RCC 7860 (cell line): ENCODE data around the gene HOXC11.

Experiments
- DNase-seq: peaks from one replicate; pipeline ENCODE4 v3.0.0-alpha.2; 2015; ENCODE audit warnings: low spot score
- FAIRE-seq: peaks from 2 replicates; lab custom pipeline; 2012; peaks lifted over from hg19 to GRCh38; lab: Jason Lieb, UNC

Gene HOXC11

GRCh38 chr12:53995378-53996239 lies 22.7 kb downstream of the HOXC11 start:
- FAIRE-seq (no peak), DNase-seq (peak; percentile 58)

DNA sequence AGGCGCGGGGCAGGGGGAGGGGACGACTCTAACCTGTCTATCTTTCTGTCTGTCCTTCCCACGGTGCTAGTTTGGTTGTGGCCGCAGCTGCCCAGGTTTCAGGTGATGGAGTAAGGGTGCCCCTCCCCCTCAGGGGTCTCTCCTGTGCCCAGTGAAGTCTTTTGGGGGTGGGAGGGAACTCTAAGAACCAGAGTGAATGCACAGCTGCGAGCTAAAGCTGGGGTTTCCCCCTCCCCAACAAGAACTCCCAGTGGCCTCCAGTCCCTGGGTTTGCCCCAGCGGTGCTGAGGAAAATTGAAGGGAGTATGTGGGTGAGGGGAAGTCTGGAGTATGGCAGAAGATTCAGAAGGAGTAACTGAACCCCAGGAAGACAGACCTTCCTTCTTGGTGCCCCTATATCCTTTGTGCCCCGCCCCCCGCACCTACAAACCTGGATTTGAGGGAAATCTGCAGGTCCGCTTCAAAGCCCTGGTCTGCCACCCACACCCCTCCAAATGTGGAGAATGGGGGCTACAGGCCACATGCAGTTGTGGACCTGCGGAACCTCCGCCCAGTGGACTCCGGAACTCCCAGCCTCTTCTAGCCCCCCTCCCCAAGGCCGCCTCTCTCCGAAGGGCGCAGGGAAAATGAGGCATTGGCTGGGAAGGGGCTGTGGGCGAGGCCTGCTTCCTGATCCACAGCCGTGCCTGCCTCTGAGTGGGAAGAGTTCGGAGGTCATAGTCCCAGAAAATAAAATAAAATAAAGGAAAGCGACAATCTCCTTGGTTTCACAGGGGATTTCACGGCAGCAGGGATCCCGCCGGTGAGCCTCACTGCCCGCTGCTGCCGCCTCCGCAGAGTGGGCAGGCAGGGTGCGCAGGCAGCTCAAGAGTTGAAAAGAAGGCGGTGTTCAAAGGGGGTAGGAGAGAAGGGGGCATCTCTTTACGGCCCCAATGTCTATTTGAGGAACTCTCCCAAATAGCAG lies 23.6 kb downstream of the HOXC11 start:
- no peak for FAIRE-seq
- no peak for DNase-seq

- no peak for FAIRE-seq
- no peak for DNase-seq
These were observed 24.5 kb downstream of the HOXC11 start for GRCh38 chr12:53997204-53998109.

GRCh38 chr12:53998110-53998899 lies 25.4 kb downstream of the HOXC11 start:
- DNase-seq (no peak), FAIRE-seq (no peak)

- DNase-seq (no peak), FAIRE-seq (no peak)
These were observed 25.9 kb downstream of the HOXC11 start for GRCh38 chr12:53998900-53999236.

DNA sequence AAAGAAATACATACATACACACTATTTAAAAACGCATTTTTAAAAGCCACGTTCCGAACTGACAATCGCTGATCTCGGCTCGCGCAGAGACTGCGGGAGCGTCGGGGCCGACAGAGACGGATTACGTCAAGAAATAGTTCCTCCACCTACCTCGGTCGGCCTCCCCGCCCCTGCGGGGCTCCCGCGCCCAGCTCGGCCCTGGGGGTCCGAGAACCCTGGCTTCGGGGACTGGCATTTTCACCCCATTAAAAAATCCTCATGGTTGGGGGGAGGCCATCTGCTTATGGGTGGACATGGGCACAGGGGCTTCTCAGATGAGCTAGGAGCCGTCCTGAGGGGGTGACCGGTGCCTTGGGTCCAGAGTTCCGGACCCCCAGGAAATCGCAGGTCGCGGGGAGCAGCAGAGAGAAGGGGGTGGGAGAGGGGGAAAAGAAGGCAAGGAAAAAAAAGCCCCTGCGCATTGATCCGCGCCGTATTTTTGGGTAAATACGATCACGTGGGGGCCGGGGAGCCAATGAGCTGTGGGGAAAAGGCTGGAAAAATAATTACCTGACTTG lies 26.7 kb downstream of the HOXC11 start:
- FAIRE-seq (no peak), DNase-seq (peak; percentile 11)

DNA sequence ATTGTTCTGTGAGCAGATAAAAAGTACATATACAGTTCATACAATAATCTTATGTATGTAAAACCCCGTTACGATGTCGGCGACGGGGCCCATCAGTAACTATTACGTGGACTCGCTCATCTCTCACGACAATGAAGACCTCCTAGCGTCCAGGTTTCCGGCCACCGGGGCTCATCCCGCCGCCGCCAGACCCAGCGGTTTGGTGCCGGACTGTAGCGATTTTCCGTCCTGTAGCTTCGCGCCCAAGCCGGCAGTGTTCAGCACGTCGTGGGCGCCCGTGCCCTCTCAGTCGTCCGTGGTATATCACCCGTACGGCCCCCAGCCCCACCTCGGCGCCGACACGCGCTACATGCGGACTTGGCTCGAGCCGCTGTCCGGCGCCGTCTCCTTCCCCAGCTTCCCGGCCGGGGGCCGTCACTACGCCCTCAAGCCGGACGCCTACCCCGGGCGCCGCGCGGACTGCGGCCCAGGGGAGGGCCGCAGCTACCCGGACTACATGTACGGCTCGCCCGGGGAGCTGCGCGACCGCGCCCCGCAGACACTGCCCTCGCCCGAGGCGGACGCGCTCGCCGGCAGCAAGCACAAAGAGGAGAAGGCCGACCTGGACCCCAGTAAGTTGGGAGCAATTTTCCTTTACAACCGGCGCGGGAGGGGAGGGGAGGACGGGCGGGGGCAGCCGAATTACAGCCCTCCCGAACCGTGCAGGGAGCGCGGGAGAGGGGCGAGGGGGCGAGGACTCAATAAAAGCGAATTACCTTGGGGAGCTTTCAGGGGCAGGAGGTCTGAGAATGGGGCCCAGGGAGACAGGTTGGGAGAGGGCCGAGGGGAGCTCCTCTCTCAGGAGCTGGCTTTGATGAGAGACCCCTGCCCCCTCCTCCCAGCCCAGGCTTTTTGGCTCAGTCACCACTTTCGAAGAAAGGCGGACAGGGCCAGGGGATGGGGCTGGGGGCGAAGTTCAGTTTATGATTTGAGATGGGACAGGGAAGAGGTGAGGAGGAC lies 27.5 kb downstream of the HOXC11 start, which contains the start of gene HOXC9:
Gene HOXC9 (plus strand): TSS at position 46 of the 999 bp plus-strand sequence. CDS start 28 bp downstream, at position 74.
- DNase-seq = peak; percentile 14

GRCh38 chr12:54001283-54002187 lies 28.6 kb downstream of the HOXC11 start:
- no peak for DNase-seq

More for the DNA sequence above, 27.5 kb downstream of the HOXC11 start, which contains the start of gene HOXC9:
- no peak for FAIRE-seq

DNA sequence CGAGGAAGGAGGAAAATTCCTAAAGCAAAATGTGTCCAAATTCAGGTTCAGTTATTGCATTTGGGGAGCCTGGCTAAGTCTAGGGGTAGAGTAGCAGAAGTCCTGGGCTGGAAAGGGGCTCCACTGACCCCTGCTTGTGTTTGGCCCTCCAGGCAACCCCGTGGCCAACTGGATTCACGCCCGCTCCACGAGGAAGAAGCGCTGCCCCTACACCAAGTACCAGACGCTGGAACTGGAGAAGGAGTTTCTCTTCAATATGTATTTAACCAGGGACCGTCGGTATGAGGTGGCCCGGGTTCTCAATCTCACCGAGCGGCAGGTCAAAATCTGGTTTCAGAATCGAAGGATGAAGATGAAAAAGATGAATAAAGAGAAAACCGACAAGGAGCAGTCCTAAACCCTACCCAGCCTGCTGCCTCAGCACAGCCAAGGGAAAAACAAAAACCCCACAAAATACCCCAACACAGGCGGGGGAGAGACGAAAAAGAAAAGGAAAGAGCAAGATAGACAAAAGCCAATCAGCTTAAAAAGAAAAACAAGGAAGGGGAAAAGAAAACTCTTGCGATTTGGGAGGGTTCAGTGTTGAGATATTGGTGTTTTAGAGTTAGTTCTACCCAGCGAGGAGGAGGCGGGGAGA lies 29.5 kb downstream of the HOXC11 start:
- DNase-seq = no peak
- FAIRE-seq = no peak

More at GRCh38 chr12:54001283-54002187, 28.6 kb downstream of the HOXC11 start:
- FAIRE-seq = no peak

DNA sequence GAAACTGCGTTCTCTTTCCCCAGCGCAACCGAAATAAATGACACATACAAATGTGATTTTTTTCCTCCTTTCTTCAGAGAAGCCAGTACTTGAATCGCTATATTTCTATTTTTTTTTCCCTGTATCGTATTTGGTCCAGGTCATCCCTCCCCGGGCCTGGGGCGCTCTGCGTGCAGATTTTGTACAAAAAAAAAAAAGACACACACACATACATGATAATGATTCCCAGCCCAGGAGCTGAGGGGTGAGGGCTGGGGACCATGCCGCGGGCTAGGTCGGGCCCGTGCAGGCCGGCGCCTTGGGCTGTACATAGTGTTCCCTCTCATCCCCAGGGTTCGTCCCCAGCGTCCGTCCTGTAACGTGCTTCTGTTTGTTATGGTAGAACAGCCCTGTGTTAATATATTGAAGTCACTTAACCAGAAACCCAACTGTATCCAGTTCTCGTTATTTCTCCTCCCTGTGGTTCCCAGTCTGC lies 30.0 kb downstream of the HOXC11 start:
- no peak for DNase-seq
- no peak for FAIRE-seq

DNA sequence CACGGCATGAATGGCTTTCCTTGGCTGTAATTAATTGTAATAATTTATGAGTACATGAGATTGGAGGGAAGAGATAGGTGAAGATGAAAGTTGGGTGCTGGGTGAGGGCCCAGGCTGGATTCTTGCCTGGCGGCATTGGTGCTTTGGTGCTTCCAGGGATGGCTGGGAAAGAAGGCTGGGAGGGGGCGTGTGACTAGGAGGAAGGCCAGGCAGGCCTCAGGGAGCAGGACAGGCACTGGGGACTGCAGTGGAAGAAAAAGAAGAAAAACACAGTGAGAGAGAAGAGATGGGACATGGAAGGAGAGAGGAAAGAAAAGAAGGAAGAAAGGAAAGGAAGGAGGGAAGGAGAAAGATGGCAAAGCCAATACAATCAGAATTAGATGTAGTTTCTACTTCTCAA lies 30.7 kb downstream of the HOXC11 start:
- FAIRE-seq = no peak
- DNase-seq = no peak

- DNase-seq (no peak), FAIRE-seq (no peak)
These were observed 31.3 kb downstream of the HOXC11 start for GRCh38 chr12:54004063-54004840.

GRCh38 chr12:54004841-54005530 lies 32.1 kb downstream of the HOXC11 start:
- DNase-seq (no peak), FAIRE-seq (no peak)

DNA sequence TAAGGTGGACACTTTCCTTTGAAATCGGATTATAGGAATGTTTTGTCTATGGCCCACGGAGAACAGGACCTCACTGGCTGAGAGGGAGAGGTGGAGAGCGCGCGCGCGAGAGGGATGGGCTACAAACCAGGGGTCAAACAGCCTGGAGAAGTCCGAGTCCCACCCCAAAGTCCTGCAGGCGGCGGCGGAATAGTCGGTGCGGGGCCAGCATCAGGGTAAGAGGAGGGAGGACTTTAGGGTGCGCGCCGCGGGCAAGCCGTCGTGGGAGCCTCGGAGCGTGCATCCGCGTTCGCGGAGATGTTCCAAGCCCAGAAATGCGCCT lies 32.6 kb downstream of the HOXC11 start:
- no peak for FAIRE-seq
- no peak for DNase-seq

DNA sequence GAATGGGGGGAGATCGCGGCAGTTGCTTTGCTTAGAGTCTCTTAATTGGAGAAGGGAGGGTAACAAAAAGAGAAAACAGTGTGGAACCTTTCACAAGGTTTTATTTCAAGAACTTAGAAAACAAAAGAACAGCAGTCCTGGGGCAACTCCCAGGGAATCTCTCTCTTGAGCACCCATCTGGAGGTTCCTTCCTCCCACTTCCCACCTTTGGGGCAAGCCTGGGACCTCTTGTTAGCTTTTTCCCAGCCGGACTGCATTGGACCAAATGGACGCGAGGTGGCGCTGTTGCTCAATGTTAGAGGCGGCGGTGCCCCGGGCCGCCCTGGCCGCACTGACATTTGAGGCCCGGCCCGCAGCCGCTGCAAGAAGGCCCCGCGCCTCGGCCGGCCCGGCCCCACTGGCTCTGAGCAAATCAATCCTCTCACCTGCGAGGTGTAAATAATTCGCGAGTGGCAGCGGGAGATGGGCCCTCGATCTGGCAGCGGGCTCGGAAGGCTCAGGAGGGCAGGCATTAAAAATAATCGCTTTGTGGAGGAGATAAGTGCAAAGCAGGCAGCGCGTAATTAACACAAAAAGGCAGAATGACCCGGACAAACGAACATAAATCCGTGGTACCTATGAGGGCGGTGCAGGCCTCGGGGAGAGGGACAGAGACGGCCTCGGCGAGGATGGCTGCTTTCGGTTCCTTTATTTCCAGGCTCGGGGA lies 33.1 kb downstream of the HOXC11 start:
- no peak for FAIRE-seq
- peak; percentile 41 for DNase-seq
